SK-N-SH treated with all-trans-retinoic acid at 6 μM for 48 hours (cell line): Measurements from ENCODE around the gene CDH8.

ENCODE experiments used
- CREB5 ChIP-seq: fragments of 250-450 bp; sonication (Bioruptor Pico); IDR thresholded peaks from 2 replicates; pipeline ENCODE4 v1.5.1; 2020; ENCODE audit warnings: low read depth, mild to moderate bottlenecking, moderate library complexity
- CSRNP3 ChIP-seq: fragments of 250-450 bp; sonication (Bioruptor Pico); IDR thresholded peaks from 2 replicates; pipeline ENCODE4 v1.5.1; 2021; ENCODE audit warnings: mild to moderate bottlenecking, moderate library complexity
- PATZ1 ChIP-seq: fragments of 250-450 bp; sonication (Bioruptor Pico); IDR thresholded peaks from 2 replicates; pipeline ENCODE4 v1.8.0; 2020; ENCODE audit warnings: mild to moderate bottlenecking, moderate library complexity, borderline replicate concordance
- POU6F1 ChIP-seq: fragments of 250-450 bp; sonication (Bioruptor Pico); IDR thresholded peaks from 2 replicates; pipeline ENCODE4 v1.8.0; 2021; ENCODE audit warnings: low read depth, mild to moderate bottlenecking, moderate library complexity, borderline replicate concordance
- PPARA ChIP-seq: fragments of 250-450 bp; sonication (Bioruptor Pico); IDR thresholded peaks from 2 replicates; pipeline ENCODE4 v1.5.0; 2020; ENCODE audit warnings: mild to moderate bottlenecking, borderline replicate concordance
- TOX ChIP-seq: fragments of 250-450 bp; sonication (Bioruptor Pico); IDR thresholded peaks from 2 replicates; pipeline ENCODE4 v1.8.0; 2021; ENCODE audit warnings: mild to moderate bottlenecking, moderate library complexity, borderline replicate concordance
- ZFP3 ChIP-seq: fragments of 250-450 bp; sonication (Bioruptor Pico); IDR thresholded peaks from 2 replicates; pipeline ENCODE4 v1.5.0; 2020; ENCODE audit warnings: mild to moderate bottlenecking, moderate library complexity
- ZFP30 ChIP-seq: fragments of 450-650 bp; formaldehyde crosslinking; IDR thresholded peaks from 2 replicates; pipeline ENCODE4 v1.5.0; 2022; ENCODE audit warnings: mild to moderate bottlenecking, moderate library complexity
- ZNF565 ChIP-seq: fragments of 450-650 bp; formaldehyde crosslinking; conservative IDR thresholded peaks from 2 replicates; pipeline ENCODE4 v1.5.0; 2020; ENCODE audit warnings: low read depth, mild to moderate bottlenecking, moderate library complexity

GRCh38 chr16:62035115-62036092, 834 bp downstream of the CDH8 start:
- no peak for TF ChIP-seq PATZ1 (CRISPR knock-in tag)
- TF ChIP-seq ZFP30 (CRISPR knock-in tag): no peak
- TF ChIP-seq ZFP3 (CRISPR knock-in tag): no peak
- no peak for TF ChIP-seq POU6F1 (CRISPR knock-in tag)
- TF ChIP-seq CREB5 (CRISPR knock-in tag): no peak
- TF ChIP-seq ZNF565 (CRISPR knock-in tag): no peak
- TF ChIP-seq CSRNP3: no peak
- no peak for TF ChIP-seq PPARA (CRISPR knock-in tag)
- TF ChIP-seq TOX (CRISPR knock-in tag): no peak
